IMR-90 (cell line): ENCODE data around the gene SUSD6. TPM values are rescaled to one million over a fixed set of nuclear protein-coding genes. Genes with fewer than 3 reads are reported as not detected.

Source experiments
- ATAC-seq: fragments of 200-7000 bp; cut with Tn5 transposase; 2 replicates; pipeline ENCODE4 v1.9.1; 2020; ENCODE audit warnings: low read depth, mild to moderate bottlenecking, moderate library complexity
- BruUV-seq: library from RNA; stranded (reverse); fragments of 400-500 nt; replicated peaks from 2 replicates; lab custom pipeline; 2021; lab: Mats Ljungman, UMichigan
- CTCF ChIA-PET: fragments of 300-600 bp; formaldehyde crosslinking; extraction: SDS; loops from one replicate; lab custom pipeline; 2021; ENCODE audit warnings: antibody characterized with exemption; lab: Yijun Ruan, JAX
- POLR2A ChIA-PET: fragments of 300-600 bp; sonication (Branson Sonifier 250); formaldehyde crosslinking; loops from one replicate; lab custom pipeline; 2022; ENCODE audit warnings: antibody characterized with exemption; ENCODE audit not compliant: unreplicated experiment; lab: Charles Lee
- DNase-seq: peaks from one replicate; pipeline ENCODE4 v3.0.0; 2013
- H2AFZ ChIP-seq: replicated peaks from 2 replicates; pipeline ENCODE3; 2013; ENCODE audit warnings: low read length, mild to moderate bottlenecking; ENCODE audit not compliant: poor library complexity
- H2AK5ac ChIP-seq: 2 replicates; pipeline ENCODE4 v1.6.1; 2013; ENCODE audit warnings: low read depth, low read length, inconsistent platforms
- H2AK9ac ChIP-seq: replicated peaks from 2 replicates; pipeline ENCODE3; 2013; ENCODE audit warnings: mild to moderate bottlenecking, low read depth, low read length, moderate library complexity; ENCODE audit not compliant: poor library complexity
- H2BK120ac ChIP-seq: 2 replicates; pipeline ENCODE4 v1.6.1; 2013; ENCODE audit warnings: low read depth, low read length, inconsistent platforms
- H2BK15ac ChIP-seq: 3 replicates; pipeline ENCODE4 v1.6.1; 2013; ENCODE audit warnings: low read depth, low read length, inconsistent platforms
- H2BK20ac ChIP-seq: 2 replicates; pipeline ENCODE4 v1.6.1; 2013; ENCODE audit warnings: low read depth, mild to moderate bottlenecking, inconsistent platforms, low read length, moderate library complexity
- H2BK5ac ChIP-seq: 2 replicates; pipeline ENCODE4 v1.6.1; 2013; ENCODE audit warnings: mild to moderate bottlenecking, low read depth, low read length, inconsistent platforms; ENCODE audit not compliant: poor library complexity, severe bottlenecking
- H3K14ac ChIP-seq: replicated peaks from 2 replicates; pipeline ENCODE4 v1.6.1; 2013; ENCODE audit warnings: low read depth, low read length, inconsistent platforms
- H3K18ac ChIP-seq: 2 replicates; pipeline ENCODE4 v1.6.1; 2013; ENCODE audit warnings: low read depth, low read length, control low read depth
- H3K23ac ChIP-seq: 2 replicates; pipeline ENCODE4 v1.6.1; 2013; ENCODE audit warnings: low read depth, low read length, inconsistent platforms
- H3K27ac ChIP-seq: 2 replicates; pipeline ENCODE4 v1.5.1; 2013; ENCODE audit warnings: mild to moderate bottlenecking, control low read depth, low read length; ENCODE audit not compliant: insufficient read depth
- H3K27me3 ChIP-seq: 2 replicates; pipeline ENCODE4 v1.6.1; 2013; ENCODE audit warnings: low read length; ENCODE audit not compliant: control insufficient read depth, insufficient read depth
- H3K36me3 ChIP-seq: 2 replicates; pipeline ENCODE4 v1.6.1; 2013; ENCODE audit warnings: low read length, mixed read lengths; ENCODE audit not compliant: control insufficient read depth, insufficient read depth
- H3K4ac ChIP-seq: 2 replicates; pipeline ENCODE4 v1.6.1; 2013; ENCODE audit warnings: low read depth, low read length, inconsistent platforms
- H3K4me1 ChIP-seq: 2 replicates; pipeline ENCODE4 v1.6.1; 2013; ENCODE audit warnings: low read length, mixed read lengths; ENCODE audit not compliant: control insufficient read depth, insufficient read depth
- H3K4me2 ChIP-seq: 2 replicates; pipeline ENCODE4 v1.6.1; 2013; ENCODE audit warnings: low read depth, mild to moderate bottlenecking, control low read depth, low read length, moderate library complexity
- H3K4me3 ChIP-seq: 2 replicates; pipeline ENCODE4 v1.5.1; 2013; ENCODE audit warnings: low read depth, mild to moderate bottlenecking, control low read depth, low read length, moderate library complexity; ENCODE audit not compliant: insufficient read depth
- H3K56ac ChIP-seq: 2 replicates; pipeline ENCODE4 v1.6.1; 2013; ENCODE audit warnings: low read length, inconsistent platforms; ENCODE audit not compliant: insufficient read depth; ENCODE audit errors: extremely low read depth
- H3K79me1 ChIP-seq, 2 experiments: 2 replicates each; pipeline ENCODE4 v1.6.1; 2013; ENCODE audit warnings: low read length in 2 of 2, inconsistent platforms in 1 of 2, low read depth in 1 of 2
- H3K9ac ChIP-seq: 2 replicates; pipeline ENCODE4 v1.6.1; 2013; ENCODE audit warnings: low read depth, low read length, control low read depth
- H3K9me1 ChIP-seq: 2 replicates; pipeline ENCODE4 v1.6.1; 2013; ENCODE audit warnings: low read length, inconsistent platforms; ENCODE audit not compliant: insufficient read depth
- H3K9me3 ChIP-seq: 2 replicates; pipeline ENCODE4 v1.6.1; 2013; ENCODE audit warnings: low read length; ENCODE audit not compliant: control insufficient read depth, insufficient read depth
- H4K20me1 ChIP-seq: 2 replicates; pipeline ENCODE4 v1.6.1; 2013; ENCODE audit warnings: low read length, inconsistent platforms; ENCODE audit not compliant: insufficient read depth
- H4K5ac ChIP-seq: 2 replicates; pipeline ENCODE4 v1.6.1; 2013; ENCODE audit warnings: mild to moderate bottlenecking, low read depth, low read length, control low read depth
- H4K8ac ChIP-seq, 2 experiments: 2 replicates each; pipeline ENCODE4 v1.6.1; 2013; ENCODE audit warnings: low read depth in 2 of 2, low read length in 2 of 2, control low read depth in 1 of 2, inconsistent platforms in 1 of 2
- H4K91ac ChIP-seq: 2 replicates; pipeline ENCODE4 v1.6.1; 2013; ENCODE audit warnings: low read depth, low read length, inconsistent platforms; ENCODE audit not compliant: insufficient read depth
- BHLHE40 ChIP-seq: fragments of 150-350 bp; IDR thresholded peaks from 2 replicates; pipeline ENCODE4 v1.6.1; 2016; ENCODE audit warnings: mild to moderate bottlenecking, low read depth, low read length
- CEBPB ChIP-seq: IDR thresholded peaks from 2 replicates; pipeline ENCODE4 v1.6.1; 2012; ENCODE audit warnings: low read depth, low read length, improper control_type of control experiment
- CHD1 ChIP-seq: IDR thresholded peaks from 2 replicates; pipeline ENCODE4 v1.6.1; 2012; ENCODE audit warnings: low read depth, low read length, improper control_type of control experiment
- CTCF ChIP-seq: conservative IDR thresholded peaks from 2 replicates; pipeline ENCODE4 v1.5.1; 2012; ENCODE audit warnings: mild to moderate bottlenecking, low read depth, low read length, improper control_type of control experiment
- MAZ ChIP-seq: IDR thresholded peaks from 2 replicates; pipeline ENCODE4 v1.6.1; 2012; ENCODE audit warnings: low read depth, mild to moderate bottlenecking, low read length, improper control_type of control experiment, moderate library complexity, borderline replicate concordance
- MXI1 ChIP-seq: IDR thresholded peaks from 2 replicates; pipeline ENCODE4 v1.6.1; 2012; ENCODE audit warnings: low read depth, mild to moderate bottlenecking, low read length, moderate library complexity, borderline replicate concordance
- NFE2L2 ChIP-seq: fragments of 150-350 bp; IDR thresholded peaks from 2 replicates; pipeline ENCODE4 v1.6.1; 2016; ENCODE audit warnings: low read depth, mild to moderate bottlenecking, low read length
- RAD21 ChIP-seq: IDR thresholded peaks from 2 replicates; pipeline ENCODE4 v1.6.1; 2012; ENCODE audit warnings: low read length, improper control_type of control experiment
- USF2 ChIP-seq: fragments of 150-350 bp; IDR thresholded peaks from 2 replicates; pipeline ENCODE4 v1.6.1; 2017; ENCODE audit warnings: mild to moderate bottlenecking, antibody characterized with exemption, low read length, low read depth
- WGBS, 2 experiments: methylation state at CpG; one replicate each; pipeline versions ENCODE4 v1.1.5 to v1.1.7; 2013; ENCODE audit warnings: missing lambda C conversion rate in 2 of 2; ENCODE audit not compliant: insufficient read length in 1 of 2; ENCODE audit errors: extremely low coverage in 2 of 2; 5-methylcytosine and 5-hydroxymethylcytosine counted together
- dilution Hi-C: fragments of 300-500 bp; cut with HindIII; formaldehyde crosslinking; loops from one replicate; pipeline ENCODE4 v1.14.3; 2018; ENCODE audit warnings: low sequenced_read_pairs; ENCODE audit not compliant: unreplicated experiment
- in situ Hi-C: fragments of 300-500 bp; cut with MboI; formaldehyde crosslinking; loops from 3 replicates; pipeline ENCODE4 v1.14.3; 2019; ENCODE audit warnings: low sequenced_read_pairs, inconsistent platforms, mixed read lengths
- intact Hi-C: fragments of 100-400 bp; cut with micrococcal nuclease; formaldehyde crosslinking; loops from 2 replicates; pipeline ENCODE4 v1.10.0; 2022
- polyA plus RNA-seq, 3 experiments: library from polyadenylated mRNA; depleted of rRNA; stranded (reverse); fragments of >200 nt; gene quantifications; 2 replicates each; pipeline ENCODE4 v1.2.3, GENCODE V29; 2012; ENCODE audit warnings: low replicate concordance in 1 of 3
- total RNA-seq: library from RNA; depleted of rRNA; stranded (reverse); fragments of >200 nt; gene quantifications from 2 replicates; pipeline ENCODE4 v1.2.3, GENCODE V29; 2012

Gene SUSD6
- total and polyA plus RNA-seq, 2 of the 4 experiments (the other 2 are of a cell fraction) = 2.3 to 10.1 TPM

- Histone ChIP-seq H3K18ac (peak overlapping the region; percentile 27; the same call in 1 of the 2 replicates), H2BK120ac (peak overlapping the region; percentile 66), H3K14ac (peak overlapping the region; percentile 60; the same call in 1 of the 2 replicates), H3K4ac (peak overlapping the region; percentile 65), H3K27ac (peak overlapping the region; percentile 55; the same call in 1 of the 2 replicates), H4K8ac (peak overlapping the region in 1 of 2 experiments; percentile 63; a peak in 1 of 4 replicates), H2BK5ac (peak overlapping the region; percentile 52), H3K9me3 (no peaks in the 10 kb centered on the region), H3K9me1 (peaks cover 51% of the 10 kb centered on the region), H2AK5ac (peak overlapping the region; percentile 25; the same call in 1 of the 2 replicates), H3K4me3 (no peak overlapping the region), H2BK15ac (peak overlapping the region; percentile 35; the same call in 1 of the 3 replicates), H4K20me1 (peaks cover 20% of the 10 kb centered on the region), H3K23ac (peak overlapping the region; percentile 51), H2BK20ac (peak overlapping the region; percentile 27; the same call in 1 of the 2 replicates), H3K27me3 (no peaks in the 10 kb centered on the region), H3K79me1 (peaks cover 51 to 83% of the 10 kb centered on the region in 2 experiments), H2AFZ (no peak overlapping the region), H3K4me2 (peak overlapping the region; percentile 36; the same call in 1 of the 2 replicates), H3K36me3 (peaks cover 16% of the 10 kb centered on the region), H2AK9ac (no peak overlapping the region), H3K9ac (no peak overlapping the region), H3K4me1 (peaks cover 41% of the 10 kb centered on the region), H3K56ac (no peak overlapping the region), H4K5ac (peak overlapping the region; percentile 52; the same call in 1 of the 2 replicates), H4K91ac (peak overlapping the region; percentile 37; the same call in 1 of the 2 replicates)
- POLR2A ChIA-PET = no interaction called here
- CTCF ChIA-PET = no interaction called here
- ATAC-seq (no peak), DNase-seq (no peak)
- intact Hi-C loops (no loop called here), dilution Hi-C loops (no loop called here), in situ Hi-C loops (no loop called here)
- WGBS, 2 experiments = no CpG with 5 or more reads among the region's 3 CpGs
- BruUV-seq = no TSS peak
- TF ChIP-seq BHLHE40 (no peak), CTCF (no peak), CEBPB (0 out of 2 replicates have a peak, but pooled peaks have one; percentile 13), CHD1 (no peak), USF2 (no peak), RAD21 (no peak), NFE2L2 (no peak), MXI1 (no peak), MAZ (no peak)
Observed at GRCh38 chr14:69663300-69663643, 51.9 kb downstream of the SUSD6 start.
